BE2C (cell line): Measurements from ENCODE around the gene TSPYL6.

Source experiments
- DNase-seq: peaks from one replicate; pipeline ENCODE4 v3.0.0-alpha.2; 2020
- H3K27me3 ChIP-seq: fragments of 250-450 bp; sonication (Bioruptor Pico); 2 replicates; pipeline ENCODE4 v1.5.1; 2020; ENCODE audit warnings: mild to moderate bottlenecking
- H3K36me3 ChIP-seq: fragments of 250-450 bp; sonication (Bioruptor Pico); 2 replicates; pipeline ENCODE4 v1.5.1; 2020; ENCODE audit warnings: mild to moderate bottlenecking
- H3K4me1 ChIP-seq: fragments of 250-450 bp; sonication (Bioruptor Pico); 2 replicates; pipeline ENCODE4 v1.5.1; 2020
- H3K4me3 ChIP-seq: 2 replicates; pipeline ENCODE4 v1.5.1; 2011; ENCODE audit warnings: low read depth, low read length
- H3K9me3 ChIP-seq: fragments of 250-450 bp; sonication (Bioruptor Pico); 2 replicates; pipeline ENCODE4 v1.5.1; 2020
- CTCF ChIP-seq: IDR thresholded peaks from 2 replicates; pipeline ENCODE4 v1.5.1; 2012; ENCODE audit warnings: mild to moderate bottlenecking, low read depth, low read length

TSPYL6 gene

GRCh38 chr2:54233832-54234649, 22.0 kb downstream of the TSPYL6 start:
- TF ChIP-seq CTCF: no peak
- Histone ChIP-seq H3K9me3 (no peaks in the 10 kb centered on the region), H3K4me1 (0 out of 2 replicates have a peak, but pooled peaks cover 5% of the 10 kb centered on the region), H3K36me3 (no peaks in the 10 kb centered on the region), H3K4me3 (no peak overlapping the region), H3K27me3 (no peaks in the 10 kb centered on the region)
- DNase-seq: no peak

GRCh38 chr2:54228945-54229344, 27.1 kb downstream of the TSPYL6 start:
- DNase-seq: peak; percentile 58
- no peaks in the 10 kb centered on the region for H3K36me3 ChIP-seq
- no peak overlapping the region for H3K4me3 ChIP-seq
- H3K9me3 ChIP-seq: no peaks in the 10 kb centered on the region
- no peak for TF ChIP-seq CTCF
- 0 out of 2 replicates have a peak, but pooled peaks cover 6% of the 10 kb centered on the region for H3K4me1 ChIP-seq
- H3K27me3 ChIP-seq: no peaks in the 10 kb centered on the region

GRCh38 chr2:54227798-54228197, 28.2 kb downstream of the TSPYL6 start:
- 0 out of 2 replicates have a peak, but pooled peaks cover 6% of the 10 kb centered on the region for H3K4me1 ChIP-seq
- no peak for TF ChIP-seq CTCF
- no peak for DNase-seq
- H3K4me3 ChIP-seq: no peak overlapping the region
- no peaks in the 10 kb centered on the region for H3K9me3 ChIP-seq
- H3K36me3 ChIP-seq: no peaks in the 10 kb centered on the region
- H3K27me3 ChIP-seq: no peaks in the 10 kb centered on the region

- Histone ChIP-seq H3K27me3 (no peaks in the 10 kb centered on the region), H3K36me3 (no peaks in the 10 kb centered on the region), H3K9me3 (no peaks in the 10 kb centered on the region), H3K4me3 (no peak overlapping the region), H3K4me1 (0 out of 2 replicates have a peak, but pooled peaks cover 6% of the 10 kb centered on the region)
- DNase-seq: no peak
- no peak for TF ChIP-seq CTCF
These were observed 29.8 kb downstream of the TSPYL6 start for GRCh38 chr2:54226260-54226659.

GRCh38 chr2:54224997-54225396, 31.0 kb downstream of the TSPYL6 start:
- Histone ChIP-seq H3K4me3 (no peak overlapping the region), H3K4me1 (0 out of 2 replicates have a peak, but pooled peaks cover 6% of the 10 kb centered on the region), H3K36me3 (no peaks in the 10 kb centered on the region), H3K27me3 (no peaks in the 10 kb centered on the region), H3K9me3 (no peaks in the 10 kb centered on the region)
- no peak for TF ChIP-seq CTCF
- peak; percentile 14 for DNase-seq

- TF ChIP-seq CTCF: no peak
- H3K27me3 ChIP-seq: no peaks in the 10 kb centered on the region
- H3K9me3 ChIP-seq: no peaks in the 10 kb centered on the region
- H3K4me1 ChIP-seq: no peaks in the 10 kb centered on the region
- no peak overlapping the region for H3K4me3 ChIP-seq
- H3K36me3 ChIP-seq: no peaks in the 10 kb centered on the region
- no peak for DNase-seq
These were observed 42.9 kb downstream of the TSPYL6 start for GRCh38 chr2:54213082-54213481.
